Smooth muscle cell (in vitro differentiated cells): Measurements from ENCODE around the gene MICALL2. TPM values are rescaled to one million over a fixed set of nuclear protein-coding genes. Genes with fewer than 3 reads are reported as not detected.

Experiments used
- DNase-seq: peaks from one replicate; lab custom pipeline; 2025; ENCODE audit not compliant: unreplicated experiment; lab: John Stamatoyannopoulos, UW
- H2AFZ ChIP-seq: fragments of 200-600 bp; sonication (generic); 2 replicates; pipeline ENCODE4 v1.6.0; 2016; ENCODE audit warnings: antibody characterized with exemption, low read depth, mild to moderate bottlenecking
- H3F3A ChIP-seq: fragments of 200-600 bp; sonication (generic); 2 replicates; pipeline ENCODE4 v1.6.0; 2017; ENCODE audit warnings: antibody characterized with exemption, low read depth
- H3K27ac ChIP-seq: fragments of 200-600 bp; sonication (generic); 2 replicates; pipeline ENCODE4 v1.5.1; 2016; ENCODE audit warnings: low read depth, mild to moderate bottlenecking
- H3K27me3 ChIP-seq: fragments of 200-600 bp; sonication (generic); 2 replicates; pipeline ENCODE4 v1.6.1; 2016; ENCODE audit warnings: low read depth, mild to moderate bottlenecking
- H3K36me3 ChIP-seq: fragments of 200-600 bp; sonication (generic); 2 replicates; pipeline ENCODE4 v1.5.1; 2016; ENCODE audit warnings: low read depth
- H3K4me1 ChIP-seq: fragments of 200-600 bp; sonication (generic); 2 replicates; pipeline ENCODE4 v1.5.1; 2016; ENCODE audit warnings: low read depth
- H3K4me2 ChIP-seq: fragments of 200-600 bp; sonication (generic); 2 replicates; pipeline ENCODE4 v1.6.0; 2016; ENCODE audit warnings: mild to moderate bottlenecking
- H3K4me3 ChIP-seq: fragments of 200-600 bp; sonication (generic); 2 replicates; pipeline ENCODE4 v1.5.1; 2016; ENCODE audit warnings: mild to moderate bottlenecking
- H3K79me2 ChIP-seq: fragments of 200-600 bp; sonication (generic); 2 replicates; pipeline ENCODE4 v1.6.0; 2016; ENCODE audit warnings: low read depth, mild to moderate bottlenecking
- H3K9ac ChIP-seq: fragments of 200-600 bp; sonication (generic); 2 replicates; pipeline ENCODE4 v1.6.0; 2016; ENCODE audit warnings: low read depth
- H3K9me3 ChIP-seq: fragments of 200-600 bp; sonication (generic); replicated peaks from 2 replicates; pipeline ENCODE4 v1.5.1; 2016; ENCODE audit warnings: low read depth
- H4K20me1 ChIP-seq: fragments of 200-600 bp; sonication (generic); 2 replicates; pipeline ENCODE4 v1.6.0; 2016; ENCODE audit warnings: low read depth
- WGBS: methylation state at CpG from one replicate; pipeline ENCODE4 v1.1.7; 2016; ENCODE audit warnings: low lambda C conversion rate; 5-methylcytosine and 5-hydroxymethylcytosine counted together
- polyA plus RNA-seq: library from polyadenylated mRNA; unstranded; fragments of >200 nt; fragmentation: Nextera tagmentation; extraction: Ambion mirVana; gene quantifications from 2 replicates; pipeline ENCODE4 v1.2.1, GENCODE V29; 2016
- total RNA-seq: library from RNA; depleted of rRNA; stranded (reverse); fragments of >200 nt; gene quantifications from 2 replicates; pipeline ENCODE4 v1.2.3, GENCODE V29; 2014
- TF ChIP-seq, protein P1 (sequence below): fragments of 200-600 bp; sonication (generic); IDR thresholded peaks from 2 replicates; pipeline ENCODE4 v1.5.1; 2017; ENCODE audit warnings: borderline replicate concordance, mild to moderate bottlenecking, antibody characterized with exemption; ENCODE audit not compliant: insufficient read depth, poor library complexity, severe bottlenecking

MICALL2 gene
- total and polyA plus RNA-seq, 2 experiments from 2014 or later = 4.2 to 18.9 TPM

DNA sequence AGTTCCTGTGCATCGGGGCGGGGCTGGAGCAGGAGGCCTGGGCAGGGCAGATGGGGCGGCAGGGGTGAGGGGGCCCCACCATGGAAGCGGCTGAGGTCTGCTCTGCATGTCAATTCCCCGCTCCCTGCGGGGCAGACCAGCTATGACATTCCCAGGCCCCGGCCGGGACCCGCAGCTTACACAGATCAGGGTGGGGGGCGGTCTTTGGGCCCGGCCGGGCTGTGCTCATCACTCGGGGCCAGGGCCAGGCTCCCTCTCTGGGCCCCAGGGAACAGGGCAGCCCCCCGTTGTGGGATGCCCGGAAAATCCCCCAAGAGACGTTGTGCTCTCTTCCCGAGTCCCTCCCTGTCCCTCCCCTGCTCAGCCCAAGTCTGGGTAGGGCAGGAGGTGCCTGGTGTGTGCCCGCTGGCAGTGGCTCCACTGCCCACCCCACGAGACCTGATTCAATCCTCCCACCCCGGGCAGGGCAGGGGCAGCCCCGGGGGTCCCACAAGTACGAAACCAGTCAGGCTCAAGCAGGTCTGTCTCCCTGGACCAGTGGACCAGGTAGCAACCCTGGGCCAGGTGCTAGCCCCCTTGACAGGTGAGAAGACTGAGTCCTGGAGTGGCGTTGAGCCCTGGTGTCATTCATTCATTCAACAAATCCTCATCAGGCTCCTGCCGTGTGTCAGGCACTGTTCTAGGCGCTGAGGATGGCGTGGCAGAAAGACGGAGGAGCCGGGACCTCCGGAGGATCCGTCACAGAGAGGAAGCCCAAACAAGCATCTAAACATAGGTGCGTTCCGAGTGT lies 29.0 kb downstream of the MICALL2 start:
- Histone ChIP-seq H3K27ac (no peak overlapping the region), H4K20me1 (peaks cover 4% of the 10 kb centered on the region), H2AFZ (no peak overlapping the region), H3F3A (no peaks in the 10 kb centered on the region), H3K79me2 (no peaks in the 10 kb centered on the region), H3K9ac (no peak overlapping the region), H3K4me3 (no peak overlapping the region), H3K4me2 (no peak overlapping the region), H3K36me3 (no peaks in the 10 kb centered on the region), H3K27me3 (no peaks in the 10 kb centered on the region), H3K4me1 (no peaks in the 10 kb centered on the region), H3K9me3 (no peaks in the 10 kb centered on the region)
- DNase-seq = no peak
- TF ChIP-seq, protein P1, sequence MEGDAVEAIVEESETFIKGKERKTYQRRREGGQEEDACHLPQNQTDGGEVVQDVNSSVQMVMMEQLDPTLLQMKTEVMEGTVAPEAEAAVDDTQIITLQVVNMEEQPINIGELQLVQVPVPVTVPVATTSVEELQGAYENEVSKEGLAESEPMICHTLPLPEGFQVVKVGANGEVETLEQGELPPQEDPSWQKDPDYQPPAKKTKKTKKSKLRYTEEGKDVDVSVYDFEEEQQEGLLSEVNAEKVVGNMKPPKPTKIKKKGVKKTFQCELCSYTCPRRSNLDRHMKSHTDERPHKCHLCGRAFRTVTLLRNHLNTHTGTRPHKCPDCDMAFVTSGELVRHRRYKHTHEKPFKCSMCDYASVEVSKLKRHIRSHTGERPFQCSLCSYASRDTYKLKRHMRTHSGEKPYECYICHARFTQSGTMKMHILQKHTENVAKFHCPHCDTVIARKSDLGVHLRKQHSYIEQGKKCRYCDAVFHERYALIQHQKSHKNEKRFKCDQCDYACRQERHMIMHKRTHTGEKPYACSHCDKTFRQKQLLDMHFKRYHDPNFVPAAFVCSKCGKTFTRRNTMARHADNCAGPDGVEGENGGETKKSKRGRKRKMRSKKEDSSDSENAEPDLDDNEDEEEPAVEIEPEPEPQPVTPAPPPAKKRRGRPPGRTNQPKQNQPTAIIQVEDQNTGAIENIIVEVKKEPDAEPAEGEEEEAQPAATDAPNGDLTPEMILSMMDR = no peak
- WGBS = 92% methylated on average over 22 of the region's 32 CpGs

DNA sequence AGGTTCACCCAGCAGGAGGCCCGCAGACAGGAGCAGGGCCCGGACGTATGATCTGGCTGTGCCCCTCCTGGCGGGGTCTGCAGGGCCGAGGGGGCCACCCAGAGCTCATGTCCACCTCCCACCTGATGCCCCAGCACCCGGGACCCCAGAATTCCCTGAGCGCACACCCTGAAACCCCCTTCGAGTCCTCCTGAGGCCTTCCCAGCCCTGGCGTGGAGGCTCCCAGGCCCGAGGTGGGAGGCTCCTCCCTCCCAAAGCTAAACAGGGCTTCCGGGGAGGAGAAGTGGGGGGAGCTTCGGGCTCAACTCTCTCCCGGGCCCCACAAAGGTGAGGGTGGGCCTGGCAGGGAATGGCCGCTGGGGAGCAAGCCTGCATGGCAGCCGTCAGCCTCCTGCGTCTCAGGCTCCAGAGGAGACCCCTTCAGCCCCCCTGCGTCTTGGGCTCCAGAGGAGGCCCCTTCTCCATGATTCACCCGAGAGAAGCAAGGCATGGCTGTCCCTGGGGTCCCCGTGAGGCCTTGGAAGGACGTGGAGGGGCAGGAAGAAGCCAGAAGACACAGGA lies 30.2 kb downstream of the MICALL2 start:
- H3K27ac ChIP-seq = no peak overlapping the region
- H4K20me1 ChIP-seq = peaks cover 4% of the 10 kb centered on the region
- no peak overlapping the region for H3K9ac ChIP-seq
- no peaks in the 10 kb centered on the region for H3K27me3 ChIP-seq
- no peaks in the 10 kb centered on the region for H3K4me1 ChIP-seq
- no peaks in the 10 kb centered on the region for H3K36me3 ChIP-seq
- H3K9me3 ChIP-seq = no peaks in the 10 kb centered on the region
- H3K79me2 ChIP-seq = no peaks in the 10 kb centered on the region
- TF ChIP-seq, protein P1 = no peak
- DNase-seq = no peak
- WGBS = 89% methylated on average over 19 of the region's 20 CpGs
- no peak overlapping the region for H2AFZ ChIP-seq
- H3K4me3 ChIP-seq = no peak overlapping the region
- no peak overlapping the region for H3K4me2 ChIP-seq
- H3F3A ChIP-seq = no peaks in the 10 kb centered on the region

DNA sequence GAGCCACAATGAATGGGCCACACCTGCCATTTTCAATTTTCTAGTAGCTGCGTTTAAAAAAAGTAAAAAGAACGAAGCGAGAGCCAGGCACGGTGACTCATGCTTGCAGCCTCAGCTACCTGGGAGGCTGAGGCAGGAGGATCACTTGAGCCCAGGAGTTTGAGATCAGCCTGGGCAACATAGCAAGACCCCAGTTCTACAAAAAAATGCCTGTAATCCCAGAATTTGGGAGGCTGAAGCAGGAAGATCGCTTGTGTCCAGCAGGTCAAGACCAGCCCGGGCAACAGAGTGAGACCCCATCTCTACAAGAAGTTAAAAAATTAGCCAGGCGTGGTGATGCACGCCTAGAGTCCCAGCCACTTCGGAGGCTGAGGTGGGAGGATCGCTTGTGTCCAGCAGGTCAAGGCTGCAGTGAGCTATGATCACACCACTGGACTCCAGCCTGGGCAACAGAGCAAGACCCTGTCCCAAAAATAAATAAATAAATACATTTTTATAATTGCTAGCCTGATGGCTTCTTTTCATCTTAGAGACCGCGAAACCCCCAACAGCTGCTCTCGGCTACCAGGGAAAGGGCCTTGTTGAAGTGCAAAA lies 32.1 kb downstream of the MICALL2 start:
- H2AFZ ChIP-seq = no peak overlapping the region
- no peaks in the 10 kb centered on the region for H3F3A ChIP-seq
- H3K4me3 ChIP-seq = no peak overlapping the region
- no peak for DNase-seq
- H4K20me1 ChIP-seq = peaks cover 3% of the 10 kb centered on the region
- H3K79me2 ChIP-seq = no peaks in the 10 kb centered on the region
- WGBS = 95% methylated on average over 13 of the region's 13 CpGs
- no peak overlapping the region for H3K9ac ChIP-seq
- no peaks in the 10 kb centered on the region for H3K27me3 ChIP-seq
- no peak overlapping the region for H3K4me2 ChIP-seq
- H3K9me3 ChIP-seq = no peaks in the 10 kb centered on the region
- TF ChIP-seq, protein P1 = no peak
- no peak overlapping the region for H3K27ac ChIP-seq
- H3K36me3 ChIP-seq = no peaks in the 10 kb centered on the region
- no peaks in the 10 kb centered on the region for H3K4me1 ChIP-seq
